GM18519 (cell line): Measurements from ENCODE around the gene DENND1C.

ENCODE experiments used
- ATAC-seq: cut with Tn5 transposase; IDR thresholded peaks from one replicate; pipeline ENCODE4 v1.9.1; 2021; ENCODE audit warnings: mild to moderate bottlenecking, moderate library complexity; ENCODE audit not compliant: unreplicated experiment, low FRiP score

The DENND1C gene, protein sequence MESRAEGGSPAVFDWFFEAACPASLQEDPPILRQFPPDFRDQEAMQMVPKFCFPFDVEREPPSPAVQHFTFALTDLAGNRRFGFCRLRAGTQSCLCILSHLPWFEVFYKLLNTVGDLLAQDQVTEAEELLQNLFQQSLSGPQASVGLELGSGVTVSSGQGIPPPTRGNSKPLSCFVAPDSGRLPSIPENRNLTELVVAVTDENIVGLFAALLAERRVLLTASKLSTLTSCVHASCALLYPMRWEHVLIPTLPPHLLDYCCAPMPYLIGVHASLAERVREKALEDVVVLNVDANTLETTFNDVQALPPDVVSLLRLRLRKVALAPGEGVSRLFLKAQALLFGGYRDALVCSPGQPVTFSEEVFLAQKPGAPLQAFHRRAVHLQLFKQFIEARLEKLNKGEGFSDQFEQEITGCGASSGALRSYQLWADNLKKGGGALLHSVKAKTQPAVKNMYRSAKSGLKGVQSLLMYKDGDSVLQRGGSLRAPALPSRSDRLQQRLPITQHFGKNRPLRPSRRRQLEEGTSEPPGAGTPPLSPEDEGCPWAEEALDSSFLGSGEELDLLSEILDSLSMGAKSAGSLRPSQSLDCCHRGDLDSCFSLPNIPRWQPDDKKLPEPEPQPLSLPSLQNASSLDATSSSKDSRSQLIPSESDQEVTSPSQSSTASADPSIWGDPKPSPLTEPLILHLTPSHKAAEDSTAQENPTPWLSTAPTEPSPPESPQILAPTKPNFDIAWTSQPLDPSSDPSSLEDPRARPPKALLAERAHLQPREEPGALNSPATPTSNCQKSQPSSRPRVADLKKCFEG

GRCh38 chr19:6481541-6482342, at the start of gene DENND1C:
TSS of gene DENND1C (minus strand) at chr19:6481787. CDS start at chr19:6481695, 92 bp downstream.
- no peak for ATAC-seq

DNA sequence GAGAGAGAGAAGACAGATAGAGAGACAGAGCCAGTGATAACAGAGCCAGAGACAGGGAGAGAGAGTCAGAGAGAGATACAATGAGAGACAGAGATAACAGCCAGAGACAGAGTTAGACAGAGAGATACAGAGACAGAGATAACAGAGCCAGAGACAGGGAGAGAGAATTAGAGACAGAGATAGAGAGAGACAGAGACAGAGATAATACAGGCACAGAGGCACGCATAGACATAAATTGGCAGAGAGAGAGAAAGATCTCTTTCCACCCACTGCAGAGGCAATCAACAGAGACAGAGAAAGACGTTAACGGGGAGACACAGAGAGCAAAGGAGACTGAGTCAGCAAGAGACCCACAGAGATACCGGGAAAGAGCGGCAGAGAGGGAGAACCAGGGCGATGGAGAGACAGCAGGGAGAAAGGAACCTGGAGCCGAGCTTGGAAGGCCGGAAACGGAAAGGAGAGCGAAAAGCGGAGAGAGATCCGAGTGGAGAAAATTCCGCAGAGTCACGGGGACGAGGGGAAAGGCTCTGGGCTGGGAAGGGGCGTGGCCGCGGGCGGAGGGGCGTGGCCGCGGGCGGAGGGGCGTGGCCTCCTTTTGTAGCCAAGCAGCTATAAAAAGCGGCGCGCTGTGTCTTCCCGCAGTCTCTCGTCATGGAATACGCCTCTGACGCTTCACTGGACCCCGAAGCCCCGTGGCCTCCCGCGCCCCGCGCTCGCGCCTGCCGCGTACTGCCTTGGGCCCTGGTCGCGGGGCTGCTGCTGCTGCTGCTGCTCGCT, 49.0 kb upstream of the DENND1C start, which contains the start of gene TNFSF9:
TSS of gene TNFSF9 (plus strand) at position 641 of the 777 bp plus-strand sequence. CDS start at position 652, 11 bp downstream.
- ATAC-seq = no peak

GRCh38 chr19:6529937-6530385, 48.4 kb upstream of the DENND1C start:
- ATAC-seq = no peak

GRCh38 chr19:6529351-6529750, 47.8 kb upstream of the DENND1C start:
- no peak for ATAC-seq

DNA sequence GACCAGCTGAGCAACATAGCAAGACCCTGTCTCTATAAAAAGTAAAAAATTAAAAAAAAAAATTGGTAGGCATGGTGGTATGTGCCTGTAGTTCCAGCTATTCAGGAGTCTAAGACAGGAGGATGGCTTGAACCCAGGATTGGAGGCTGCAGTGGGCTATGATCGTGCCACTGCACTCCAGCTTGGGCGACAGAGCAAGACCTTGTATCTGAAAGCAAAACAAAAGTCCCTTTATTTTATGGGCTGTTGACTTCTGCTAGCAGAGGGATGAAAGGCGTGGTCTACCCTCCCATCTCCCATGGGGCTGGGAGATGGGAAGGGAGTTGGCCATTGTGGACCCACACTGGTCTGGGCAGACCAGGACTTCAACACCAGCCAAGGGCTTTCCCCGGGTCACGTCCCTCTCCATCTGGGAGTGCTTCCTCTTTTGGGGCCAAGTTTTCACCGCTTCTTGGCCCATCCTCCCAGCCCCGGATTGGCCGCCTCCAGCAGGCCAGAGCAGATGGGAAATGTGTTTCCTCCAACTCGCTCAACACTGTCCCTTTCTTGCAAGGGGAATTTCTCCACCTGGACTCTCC, 47.0 kb upstream of the DENND1C start:
- no peak for ATAC-seq

GRCh38 chr19:6527893-6528543, 46.4 kb upstream of the DENND1C start:
- ATAC-seq = peak; percentile 38

DNA sequence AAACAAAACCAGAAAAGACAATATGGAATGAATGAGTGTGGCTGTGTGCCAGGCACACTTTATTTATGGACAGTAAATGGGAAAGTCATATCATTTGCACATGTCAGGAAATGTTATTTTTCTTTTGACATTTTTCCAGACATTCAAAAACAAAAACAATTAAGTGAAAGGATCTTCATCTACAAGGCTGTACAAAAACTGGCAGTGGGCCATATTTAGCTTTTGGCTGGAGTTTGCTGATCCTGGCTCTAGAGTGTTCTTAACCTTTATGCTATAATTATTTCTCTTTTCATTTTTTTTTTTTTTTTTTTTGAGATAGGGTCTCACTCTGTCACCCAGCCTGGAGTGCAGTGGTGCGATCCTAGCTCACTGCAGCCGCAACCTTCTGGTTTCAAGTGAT, 42.7 kb upstream of the DENND1C start:
- ATAC-seq = no peak

GRCh38 chr19:6522712-6523111, 41.1 kb upstream of the DENND1C start:
- no peak for ATAC-seq

DNA sequence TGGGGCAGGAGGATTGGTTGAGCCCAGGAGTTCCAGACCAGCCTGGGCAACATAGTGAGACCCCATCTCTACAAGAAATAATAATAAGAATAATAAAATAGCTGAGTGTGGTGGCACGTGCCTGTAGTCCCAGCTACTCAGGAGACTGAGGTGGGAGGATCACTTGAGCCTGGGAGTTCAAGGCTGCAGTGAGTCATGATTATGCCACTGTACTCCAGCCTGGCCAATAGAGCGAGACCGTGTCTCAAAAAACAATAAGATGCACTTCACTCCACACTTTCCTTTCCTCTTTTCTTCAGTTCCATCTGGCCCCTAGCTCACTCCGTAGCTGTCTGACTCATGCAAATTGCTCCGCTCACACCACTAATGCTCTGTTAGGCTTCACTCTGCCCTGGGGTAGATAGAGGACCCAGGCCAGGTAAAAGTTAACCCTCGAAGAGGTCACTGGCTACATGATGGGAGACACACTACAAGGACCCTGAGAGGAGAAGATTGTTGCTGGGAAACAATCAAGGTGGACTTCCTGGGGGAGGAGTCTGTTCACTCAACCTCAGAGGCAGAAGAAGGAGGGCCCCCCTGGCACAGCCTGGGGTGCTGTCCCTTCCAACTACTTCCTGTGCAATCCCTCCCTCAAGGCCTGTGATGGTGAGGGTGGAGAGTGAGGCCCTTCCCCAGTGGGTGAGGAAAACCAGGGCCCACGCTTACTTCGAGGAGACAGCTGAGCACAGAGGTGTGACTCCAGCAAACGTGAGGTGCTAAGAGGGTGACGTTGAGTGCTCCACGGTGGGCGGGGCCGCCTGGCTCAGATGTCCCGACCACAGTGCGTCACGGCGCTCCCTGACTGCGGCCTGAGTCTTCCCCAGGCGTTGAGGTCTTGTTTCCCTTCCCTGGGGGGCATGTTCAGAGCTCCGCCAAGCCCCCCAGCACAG, 40.4 kb upstream of the DENND1C start:
- ATAC-seq = peak; percentile 32

- ATAC-seq = no peak
These were observed 37.7 kb upstream of the DENND1C start for GRCh38 chr19:6519289-6519688.

DNA sequence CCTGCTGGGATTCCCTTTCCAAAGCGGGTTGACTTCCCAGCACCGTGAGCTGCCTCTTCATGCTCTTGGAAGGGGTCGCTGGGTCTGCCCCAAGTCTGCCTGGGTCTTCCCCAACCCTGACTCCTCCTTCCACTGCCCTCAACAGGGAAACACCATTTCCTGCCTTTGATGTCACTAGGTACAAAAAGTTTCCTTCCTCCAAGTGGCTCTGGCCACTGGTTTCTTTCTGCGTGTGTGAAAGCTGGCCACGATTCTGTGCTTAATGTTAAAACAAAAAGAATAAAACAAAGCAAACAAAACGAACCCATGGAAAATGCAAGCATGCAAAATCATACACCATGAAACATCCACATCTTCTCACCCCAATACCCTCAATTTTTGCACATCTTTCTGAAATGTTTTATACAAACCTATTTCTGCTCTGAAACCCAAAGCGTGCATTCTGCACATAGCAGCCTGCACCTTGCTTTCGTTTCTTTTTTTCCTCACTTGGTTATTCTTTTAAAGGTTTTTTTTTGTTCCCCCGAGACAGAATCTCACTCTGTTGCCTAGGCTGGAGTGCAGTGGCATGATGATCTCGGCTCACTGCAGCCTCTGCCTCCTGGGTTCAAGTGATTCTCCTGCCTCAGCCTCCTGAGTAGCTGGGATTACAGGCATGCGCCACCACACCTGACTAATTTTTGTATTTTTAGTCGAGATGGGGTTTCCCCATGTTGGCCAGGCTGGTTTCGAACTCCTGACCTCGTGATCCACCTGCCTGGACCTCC, 36.7 kb upstream of the DENND1C start:
- no peak for ATAC-seq

- no peak for ATAC-seq
These were observed 35.2 kb upstream of the DENND1C start for GRCh38 chr19:6516659-6517291.

DNA sequence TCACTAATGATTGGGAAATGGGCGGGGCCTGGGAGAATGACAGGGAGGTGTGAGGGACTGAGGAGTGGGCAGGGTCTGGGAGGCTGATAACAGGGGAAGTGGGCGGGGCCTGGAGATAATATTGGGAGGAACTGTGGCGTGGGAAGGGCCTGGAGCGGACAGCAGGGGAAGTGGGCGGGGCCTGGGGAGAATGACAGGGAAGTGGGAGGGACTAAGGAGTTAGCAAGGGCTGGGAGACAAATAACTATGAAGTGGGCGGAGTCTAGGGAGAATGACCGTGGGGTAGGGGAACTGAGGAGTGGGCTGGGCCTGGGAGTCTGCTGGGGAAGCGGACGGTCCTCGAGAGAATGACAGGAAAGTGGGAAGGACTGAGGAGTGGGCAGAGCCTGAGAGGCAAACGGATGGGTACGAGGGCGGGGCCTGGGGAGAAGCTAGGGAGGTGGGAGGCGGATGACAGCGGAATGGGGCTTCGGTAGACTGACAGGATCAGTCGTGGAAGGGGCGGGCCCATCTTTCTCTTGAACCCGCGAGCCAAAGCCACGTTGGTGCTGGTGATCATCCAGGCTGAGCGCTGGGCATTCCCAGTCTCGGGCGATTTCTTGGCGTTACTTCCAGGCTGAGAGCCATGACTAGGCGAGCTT, 34.6 kb upstream of the DENND1C start:
- ATAC-seq = no peak

- no peak for ATAC-seq
These were observed 33.4 kb upstream of the DENND1C start for GRCh38 chr19:6514926-6515544.

DNA sequence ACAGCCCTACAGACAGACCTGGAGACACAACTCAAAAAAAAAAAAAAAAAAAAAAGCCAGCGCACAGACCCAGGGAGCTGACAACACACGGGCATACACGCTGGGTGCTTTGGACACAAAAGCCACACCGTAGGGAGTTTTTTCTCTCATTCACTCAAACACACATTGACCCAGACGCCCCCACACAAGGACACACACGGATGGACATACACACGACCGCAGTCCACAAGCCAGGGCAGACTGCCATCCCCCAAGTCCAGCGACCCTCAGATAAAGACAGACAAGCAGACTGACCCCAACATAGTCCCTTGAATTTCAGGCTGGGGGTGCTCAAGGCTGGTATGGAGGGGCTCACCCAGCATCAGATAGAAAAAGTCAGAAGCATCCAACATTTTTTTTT, 32.5 kb upstream of the DENND1C start:
- ATAC-seq = no peak

DNA sequence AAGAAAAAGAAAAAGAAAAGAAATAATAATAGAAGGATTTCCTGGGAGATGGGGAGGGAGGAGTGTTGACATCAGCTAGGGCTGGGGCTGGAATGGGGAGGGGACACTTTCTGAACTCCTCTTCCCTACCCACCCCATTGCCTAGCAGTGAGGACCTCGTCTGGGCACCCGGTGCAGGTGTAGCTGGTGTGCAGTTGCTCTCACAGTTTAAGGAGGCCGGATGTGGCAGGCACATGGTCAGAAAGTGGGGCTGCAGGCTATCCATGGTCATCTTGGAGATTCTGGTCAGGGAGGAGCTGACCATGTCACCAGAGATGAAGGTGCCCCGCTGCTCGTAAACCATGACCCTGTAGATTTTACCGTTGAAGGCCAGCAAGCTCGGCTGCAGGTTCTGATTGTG, 29.0 kb upstream of the DENND1C start:
- ATAC-seq = no peak
